ENCODE results near the gene SIK2. TPM values are rescaled to one million over a fixed set of nuclear protein-coding genes. Genes with fewer than 3 reads are reported as not detected.
A peak's percentile ranks its signal among the peaks of the same experiment; 100 is the strongest.

The SIK2 gene
- total and polyA plus RNA-seq, 4 donors, result 18.1 to 26.6 (median 19.7) TPM

DNA sequence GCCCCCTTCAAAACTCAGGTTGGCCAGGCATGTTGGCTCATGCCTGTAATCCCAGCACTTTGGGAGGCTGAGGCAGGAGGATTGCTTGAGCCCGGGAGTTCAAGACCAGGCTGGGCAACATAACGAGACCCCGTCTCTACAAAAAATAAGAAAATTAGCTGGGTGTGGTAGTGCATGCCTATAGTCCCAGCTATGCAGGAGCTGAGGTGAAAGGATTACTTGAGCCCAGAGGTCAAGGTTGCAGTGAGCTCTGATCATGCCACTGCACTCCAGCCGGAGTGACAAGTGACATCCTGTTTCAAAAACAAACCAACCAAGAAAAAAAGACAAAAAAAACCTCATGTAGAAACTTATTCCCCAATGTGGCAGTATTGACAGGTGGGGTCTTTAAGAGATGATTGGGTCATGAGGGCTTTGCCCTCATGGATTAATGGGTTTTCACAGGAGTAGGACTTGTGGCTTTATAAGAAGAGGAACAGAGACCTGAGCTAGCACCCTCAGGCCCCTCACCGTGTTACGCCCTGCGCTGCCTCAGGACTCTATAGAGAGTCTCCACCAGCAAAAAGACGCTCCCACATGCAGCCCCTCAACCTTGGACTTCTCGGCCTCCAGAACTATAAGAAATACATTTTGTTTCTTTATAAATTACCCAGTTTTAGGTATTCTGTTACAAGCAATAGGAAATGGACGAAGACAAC lies 39.4 kb upstream of the SIK2 start:
- H3K36me3 ChIP-seq (ENCODE audit: control insufficient read depth, insufficient read depth, low read length), result no peaks in the 10 kb centered on the region
- no peaks in the 10 kb centered on the region for H3K27me3 ChIP-seq (ENCODE audit: control insufficient read depth, insufficient read depth, low read length)
- H3K4me3 ChIP-seq (ENCODE audit: low read depth, low read length), result no peak overlapping the region
- H3K27ac ChIP-seq (ENCODE audit: low read depth, low read length), result no peak overlapping the region
- no peaks in the 10 kb centered on the region for H3K9me3 ChIP-seq (ENCODE audit: control insufficient read depth, insufficient read depth, low read length)
- no peaks in the 10 kb centered on the region for H3K4me1 ChIP-seq (ENCODE audit: control insufficient read depth, insufficient read depth, low read length)
- 95% methylated on average over 3 of the region's 10 CpGs for WGBS (ENCODE audit: insufficient coverage)
- DNase-seq (ENCODE audit: low read depth in 4 of 6, low spot score in 6 of 6), result no peak

GRCh38 chr11:111565114-111565720 lies 37.0 kb upstream of the SIK2 start:
- H3K4me1 ChIP-seq (ENCODE audit: control insufficient read depth, insufficient read depth, low read length), result no peaks in the 10 kb centered on the region
- H3K27ac ChIP-seq (ENCODE audit: low read depth, low read length), result no peak overlapping the region
- no CpG with 5 or more reads among the region's 4 CpGs for WGBS (ENCODE audit: insufficient coverage)

GRCh38 chr11:111566324-111566723 lies 35.9 kb upstream of the SIK2 start:
- no peak overlapping the region for H3K27ac ChIP-seq (ENCODE audit: low read depth, low read length)
- no peaks in the 10 kb centered on the region for H3K9me3 ChIP-seq (ENCODE audit: control insufficient read depth, insufficient read depth, low read length)
- H3K4me1 ChIP-seq (ENCODE audit: control insufficient read depth, insufficient read depth, low read length), result no peaks in the 10 kb centered on the region
- H3K4me3 ChIP-seq (ENCODE audit: low read depth, low read length), result no peak overlapping the region
- H3K27me3 ChIP-seq (ENCODE audit: control insufficient read depth, insufficient read depth, low read length), result no peaks in the 10 kb centered on the region
- H3K36me3 ChIP-seq (ENCODE audit: control insufficient read depth, insufficient read depth, low read length), result no peaks in the 10 kb centered on the region
- DNase-seq (ENCODE audit: low read depth in 4 of 6, low spot score in 6 of 6), result no peak
- 78% methylated on average over 4 of the region's 7 CpGs for WGBS (ENCODE audit: insufficient coverage)

More at GRCh38 chr11:111565114-111565720, 37.0 kb upstream of the SIK2 start:
- peak in 4 of 6 donors; percentile 31 to 90 (median 69) for DNase-seq (ENCODE audit: low read depth in 4 of 6, low spot score in 6 of 6)
- Histone ChIP-seq H3K27me3 (ENCODE audit: control insufficient read depth, insufficient read depth, low read length) (no peaks in the 10 kb centered on the region), H3K4me3 (ENCODE audit: low read depth, low read length) (no peak overlapping the region), H3K36me3 (ENCODE audit: control insufficient read depth, insufficient read depth, low read length) (no peaks in the 10 kb centered on the region), H3K9me3 (ENCODE audit: control insufficient read depth, insufficient read depth, low read length) (no peaks in the 10 kb centered on the region)

- Histone ChIP-seq H3K27ac (ENCODE audit: low read depth, low read length) (no peak overlapping the region), H3K4me3 (ENCODE audit: low read depth, low read length) (no peak overlapping the region), H3K9me3 (ENCODE audit: control insufficient read depth, insufficient read depth, low read length) (no peaks in the 10 kb centered on the region), H3K4me1 (ENCODE audit: control insufficient read depth, insufficient read depth, low read length) (no peaks in the 10 kb centered on the region), H3K27me3 (ENCODE audit: control insufficient read depth, insufficient read depth, low read length) (no peaks in the 10 kb centered on the region), H3K36me3 (ENCODE audit: control insufficient read depth, insufficient read depth, low read length) (no peaks in the 10 kb centered on the region)
- no peak for DNase-seq (ENCODE audit: low read depth in 4 of 6, low spot score in 6 of 6)
- WGBS (ENCODE audit: insufficient coverage), result no CpG with 5 or more reads among the region's 4 CpGs
Observed at GRCh38 chr11:111569476-111569875, 32.8 kb upstream of the SIK2 start.

GRCh38 chr11:111570796-111571195 lies 31.5 kb upstream of the SIK2 start:
- DNase-seq (ENCODE audit: low read depth in 4 of 6, low spot score in 6 of 6), result no peak
- H3K4me3 ChIP-seq (ENCODE audit: low read depth, low read length), result no peak overlapping the region
- H3K36me3 ChIP-seq (ENCODE audit: control insufficient read depth, insufficient read depth, low read length), result no peaks in the 10 kb centered on the region
- no peaks in the 10 kb centered on the region for H3K9me3 ChIP-seq (ENCODE audit: control insufficient read depth, insufficient read depth, low read length)
- 67% methylated on average over 1 of the region's 6 CpGs for WGBS (ENCODE audit: insufficient coverage)
- H3K27ac ChIP-seq (ENCODE audit: low read depth, low read length), result no peak overlapping the region
- H3K27me3 ChIP-seq (ENCODE audit: control insufficient read depth, insufficient read depth, low read length), result no peaks in the 10 kb centered on the region
- H3K4me1 ChIP-seq (ENCODE audit: control insufficient read depth, insufficient read depth, low read length), result no peaks in the 10 kb centered on the region

DNA sequence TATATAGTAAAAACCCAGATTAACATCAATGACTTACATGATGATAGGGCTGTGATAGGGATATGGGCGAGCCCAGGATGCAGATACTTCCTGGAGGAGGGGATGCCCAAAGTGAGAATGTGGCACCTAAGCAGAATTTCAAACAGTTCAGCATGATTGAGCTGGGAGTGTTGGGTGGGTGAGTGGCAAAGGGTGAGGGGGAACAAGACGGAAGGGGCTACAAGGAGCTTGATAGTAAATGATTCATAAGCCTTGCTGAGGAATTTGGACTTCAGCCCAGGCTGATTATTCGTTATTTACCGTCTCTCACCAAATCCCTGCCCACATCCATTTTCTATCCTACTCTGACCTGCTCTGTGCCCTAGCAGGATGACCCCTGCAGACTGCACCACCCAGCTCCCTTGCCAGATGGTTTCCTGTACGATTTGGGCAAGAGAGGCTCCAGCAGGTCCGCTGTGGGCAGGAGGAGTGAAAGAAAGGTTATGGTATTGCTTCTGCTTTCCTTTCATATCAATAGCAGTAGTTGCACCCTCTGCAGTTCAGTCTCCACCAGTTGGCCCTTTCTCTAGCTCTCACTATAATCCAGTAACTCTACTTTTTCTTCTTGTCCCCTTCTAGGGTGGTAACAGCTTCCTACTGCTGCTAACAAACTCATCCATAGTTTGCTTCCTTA lies 30.3 kb upstream of the SIK2 start:
- no peaks in the 10 kb centered on the region for H3K36me3 ChIP-seq (ENCODE audit: control insufficient read depth, insufficient read depth, low read length)
- H3K27me3 ChIP-seq (ENCODE audit: control insufficient read depth, insufficient read depth, low read length), result no peaks in the 10 kb centered on the region
- no peak for DNase-seq (ENCODE audit: low read depth in 4 of 6, low spot score in 6 of 6)
- no peaks in the 10 kb centered on the region for H3K4me1 ChIP-seq (ENCODE audit: control insufficient read depth, insufficient read depth, low read length)
- H3K9me3 ChIP-seq (ENCODE audit: control insufficient read depth, insufficient read depth, low read length), result no peaks in the 10 kb centered on the region
- 100% methylated on average over 1 of the region's 6 CpGs for WGBS (ENCODE audit: insufficient coverage)
- H3K27ac ChIP-seq (ENCODE audit: low read depth, low read length), result no peak overlapping the region
- no peak overlapping the region for H3K4me3 ChIP-seq (ENCODE audit: low read depth, low read length)

DNA sequence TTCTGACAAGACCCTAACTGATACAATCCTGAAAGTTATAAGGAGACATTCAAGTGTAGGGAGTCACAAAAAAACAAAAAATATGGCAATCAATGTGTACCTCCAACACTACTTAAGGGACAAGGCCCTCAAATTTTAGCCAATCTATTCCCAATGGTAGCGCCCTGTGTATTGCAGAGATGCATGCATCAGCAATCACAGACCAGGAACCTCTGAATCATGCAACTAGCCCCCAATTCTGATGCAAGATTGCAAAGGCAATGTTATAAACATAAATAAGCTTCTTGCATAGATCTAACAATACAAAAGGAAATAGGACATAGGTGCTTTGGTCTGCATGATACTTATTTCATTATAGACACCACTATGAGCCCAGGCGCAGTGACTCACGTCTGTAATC lies 29.7 kb upstream of the SIK2 start:
- WGBS (ENCODE audit: insufficient coverage), result 100% methylated on average over 2 of the region's 3 CpGs
- H3K36me3 ChIP-seq (ENCODE audit: control insufficient read depth, insufficient read depth, low read length), result no peaks in the 10 kb centered on the region

DNA sequence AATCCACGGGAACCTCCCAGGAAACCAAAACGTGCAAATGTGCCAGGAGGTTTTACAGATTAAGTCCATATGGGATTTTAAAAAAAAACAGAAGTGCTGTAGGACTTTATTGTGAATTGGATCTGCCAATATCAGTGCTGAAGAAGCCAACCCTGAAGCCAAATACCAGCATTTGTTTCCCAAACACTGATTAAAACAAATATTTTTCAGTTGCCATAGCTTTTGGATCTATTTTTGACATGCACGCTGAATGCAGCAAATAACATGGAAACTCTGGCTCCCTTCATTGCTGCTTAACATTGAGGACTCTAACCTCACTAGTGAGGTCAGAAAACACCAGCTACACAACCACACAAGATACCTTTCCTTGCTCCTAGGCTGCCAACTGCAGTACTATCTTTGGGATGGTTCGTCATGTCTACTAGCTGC lies 28.4 kb upstream of the SIK2 start:
- H3K27me3 ChIP-seq (ENCODE audit: control insufficient read depth, insufficient read depth, low read length), result no peaks in the 10 kb centered on the region
- DNase-seq (ENCODE audit: low read depth in 4 of 6, low spot score in 6 of 6), result peak in 1 of 6 donors; percentile 71
- no peak overlapping the region for H3K4me3 ChIP-seq (ENCODE audit: low read depth, low read length)
- H3K36me3 ChIP-seq (ENCODE audit: control insufficient read depth, insufficient read depth, low read length), result no peaks in the 10 kb centered on the region
- no peak overlapping the region for H3K27ac ChIP-seq (ENCODE audit: low read depth, low read length)
- no peaks in the 10 kb centered on the region for H3K4me1 ChIP-seq (ENCODE audit: control insufficient read depth, insufficient read depth, low read length)
- WGBS (ENCODE audit: insufficient coverage), result 77% methylated on average over 1 of the region's 4 CpGs
- H3K9me3 ChIP-seq (ENCODE audit: control insufficient read depth, insufficient read depth, low read length), result no peaks in the 10 kb centered on the region

More for the DNA sequence above, 29.7 kb upstream of the SIK2 start:
- Histone ChIP-seq H3K9me3 (ENCODE audit: control insufficient read depth, insufficient read depth, low read length) (no peaks in the 10 kb centered on the region), H3K27ac (ENCODE audit: low read depth, low read length) (no peak overlapping the region), H3K27me3 (ENCODE audit: control insufficient read depth, insufficient read depth, low read length) (no peaks in the 10 kb centered on the region), H3K4me1 (ENCODE audit: control insufficient read depth, insufficient read depth, low read length) (no peaks in the 10 kb centered on the region), H3K4me3 (ENCODE audit: low read depth, low read length) (no peak overlapping the region)
- DNase-seq (ENCODE audit: low read depth in 4 of 6, low spot score in 6 of 6), result no peak

DNA sequence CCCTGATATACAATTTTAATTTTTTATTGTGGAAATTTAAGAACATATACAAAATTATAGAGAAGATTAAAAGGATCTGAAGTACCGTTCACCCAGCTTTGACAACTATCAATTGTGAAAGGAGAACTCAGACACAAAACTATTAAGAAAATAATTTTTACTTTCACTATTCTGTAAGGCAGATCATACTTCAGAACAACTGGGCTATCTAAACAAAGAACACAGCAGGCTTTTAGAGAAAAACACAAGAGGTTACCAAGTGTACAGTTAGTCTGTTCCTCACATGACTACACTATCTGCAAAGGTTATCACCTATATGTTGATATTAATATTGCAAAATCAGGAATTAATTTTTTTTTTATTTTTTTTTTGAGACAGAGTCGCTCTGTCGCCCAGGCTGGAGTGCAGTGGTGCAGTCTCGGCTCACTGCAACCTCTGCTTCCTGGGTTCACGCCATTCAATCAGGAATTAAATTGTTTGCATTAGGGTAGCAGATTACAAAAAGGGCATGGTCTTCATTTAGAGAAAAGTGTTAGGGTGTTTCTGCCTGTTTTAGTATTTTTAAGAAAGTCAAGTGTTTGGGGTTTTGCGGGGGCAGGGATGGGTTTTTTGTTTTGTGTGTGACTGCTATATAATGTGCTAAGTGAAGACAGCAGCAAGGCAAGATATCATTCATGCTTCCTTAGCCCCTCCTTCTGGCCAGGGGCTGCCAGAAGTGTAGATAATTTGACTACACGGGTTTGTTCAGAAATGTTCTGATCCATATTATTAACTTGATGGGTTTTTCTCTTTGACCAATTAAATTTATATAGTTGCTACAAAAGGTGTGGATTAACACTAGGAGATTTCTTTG lies 27.6 kb upstream of the SIK2 start:
- H3K4me1 ChIP-seq (ENCODE audit: control insufficient read depth, insufficient read depth, low read length), result no peaks in the 10 kb centered on the region
- H3K27me3 ChIP-seq (ENCODE audit: control insufficient read depth, insufficient read depth, low read length), result no peaks in the 10 kb centered on the region
- DNase-seq (ENCODE audit: low read depth in 4 of 6, low spot score in 6 of 6), result no peak
- H3K27ac ChIP-seq (ENCODE audit: low read depth, low read length), result no peak overlapping the region
- WGBS (ENCODE audit: insufficient coverage), result 73% methylated on average over 5 of the region's 7 CpGs
- H3K9me3 ChIP-seq (ENCODE audit: control insufficient read depth, insufficient read depth, low read length), result no peaks in the 10 kb centered on the region
- H3K36me3 ChIP-seq (ENCODE audit: control insufficient read depth, insufficient read depth, low read length), result no peaks in the 10 kb centered on the region
- no peak overlapping the region for H3K4me3 ChIP-seq (ENCODE audit: low read depth, low read length)

Measured in spinal cord (tissue), 10 donors.